H1 (cell line): ENCODE results near the gene WLS. TPM values are rescaled to one million over a fixed set of nuclear protein-coding genes. Genes with fewer than 3 reads are reported as not detected.

Source experiments
- CTCF ChIA-PET: fragments of 300-600 bp; sonication (Branson Sonifier 250); formaldehyde crosslinking; loops from one replicate; lab custom pipeline; 2021; ENCODE audit not compliant: partially characterized antibody; lab: Charles Lee
- POLR2A ChIA-PET: fragments of 300-600 bp; sonication (Branson Sonifier 250); formaldehyde crosslinking; loops from one replicate; lab custom pipeline; 2021; ENCODE audit warnings: inconsistent platforms; ENCODE audit not compliant: partially characterized antibody; lab: Charles Lee
- DNase-seq, 2 experiments: peaks; one replicate each; pipeline versions ENCODE4 v3.0.0 to v3.0.0-alpha.2; 2010 to 2022; ENCODE audit warnings: low spot score in 2 of 2, low read depth in 1 of 2, mixed read lengths in 1 of 2
- FAIRE-seq: peaks from 2 replicates; lab custom pipeline; 2011; peaks lifted over from hg19 to GRCh38; lab: Jason Lieb, UNC
- H2AFZ ChIP-seq: 2 replicates; pipeline ENCODE4 v1.8.1; 2012; ENCODE audit warnings: low read length, inconsistent platforms
- H2AK5ac ChIP-seq: 2 replicates; pipeline ENCODE4 v1.6.1; 2013; ENCODE audit warnings: low read depth, low read length
- H2BK120ac ChIP-seq: replicated peaks from 2 replicates; pipeline ENCODE3; 2013; ENCODE audit warnings: low read depth, low read length, inconsistent platforms
- H2BK12ac ChIP-seq: 2 replicates; pipeline ENCODE4 v1.6.1; 2013; ENCODE audit warnings: low read depth, low read length
- H2BK15ac ChIP-seq: 2 replicates; pipeline ENCODE4 v1.6.1; 2013; ENCODE audit warnings: low read length
- H2BK20ac ChIP-seq: 2 replicates; pipeline ENCODE4 v1.6.1; 2013; ENCODE audit warnings: low read length
- H2BK5ac ChIP-seq: 2 replicates; pipeline ENCODE4 v1.6.1; 2013; ENCODE audit warnings: low read depth, low read length
- H3K14ac ChIP-seq: 2 replicates; pipeline ENCODE4 v1.6.1; 2013; ENCODE audit warnings: inconsistent platforms; ENCODE audit not compliant: insufficient read length
- H3K18ac ChIP-seq: 2 replicates; pipeline ENCODE4 v1.6.1; 2013; ENCODE audit warnings: low read length; ENCODE audit errors: extremely low read depth
- H3K23ac ChIP-seq: 2 replicates; pipeline ENCODE4 v1.6.1; 2013; ENCODE audit warnings: inconsistent platforms; ENCODE audit not compliant: insufficient read length
- H3K23me2 ChIP-seq: 2 replicates; pipeline ENCODE4 v1.6.1; 2013; ENCODE audit warnings: low read depth, low read length
- H3K27ac ChIP-seq: 2 replicates; pipeline ENCODE4 v1.6.1; 2011; ENCODE audit warnings: low read depth, low read length, inconsistent platforms
- H3K27me3 ChIP-seq, 4 experiments: replicated peaks in 1 of 4; 1 replicate in 1 of 4; 2 replicates in 3 of 4; pipeline versions ENCODE4 v1.6.1 to v1.8.1; 2011 to 2013; ENCODE audit warnings: low read length in 3 of 4, mild to moderate bottlenecking in 3 of 4, inconsistent platforms in 2 of 4, mixed read lengths in 2 of 4, moderate library complexity in 1 of 4; ENCODE audit not compliant: control insufficient read depth in 3 of 4, insufficient read depth in 3 of 4; ENCODE audit errors: extremely low read depth in 1 of 4
- H3K36me3 ChIP-seq, 4 experiments: 2 replicates each; pipeline versions ENCODE4 v1.6.1 to v1.8.1; 2011 to 2013; ENCODE audit warnings: mild to moderate bottlenecking in 4 of 4, low read length in 3 of 4, moderate library complexity in 2 of 4, control low read depth in 1 of 4, inconsistent platforms in 1 of 4; ENCODE audit not compliant: insufficient read depth in 4 of 4, control insufficient read depth in 2 of 4
- H3K4ac ChIP-seq: replicated peaks from 2 replicates; pipeline ENCODE3; 2013; ENCODE audit warnings: low read length, low read depth, mixed read lengths, inconsistent platforms; ENCODE audit not compliant: insufficient read length
- H3K4me1 ChIP-seq, 4 experiments: replicated peaks in 1 of 4; 1 replicate in 1 of 4; 2 replicates in 3 of 4; pipeline versions ENCODE4 v1.6.1 to v1.8.1; 2011 to 2013; ENCODE audit warnings: low read length in 3 of 4, inconsistent platforms in 2 of 4, mixed read lengths in 1 of 4; ENCODE audit not compliant: insufficient read depth in 4 of 4, control insufficient read depth in 3 of 4
- H3K4me2 ChIP-seq, 2 experiments: 2 replicates each; pipeline versions ENCODE4 v1.6.1 to v1.8.1; 2011 to 2013; ENCODE audit warnings: low read depth in 2 of 2, low read length in 2 of 2, control low read depth in 1 of 2, inconsistent platforms in 1 of 2, mild to moderate bottlenecking in 1 of 2; ENCODE audit not compliant: insufficient read depth in 1 of 2
- H3K4me3 ChIP-seq, 4 experiments: fragments of 200-600, 300-600 bp in 1 of 4; sonication (generic), shearing (Covaris generic), sonication (Bioruptor Twin) in 1 of 4; 2 replicates each; pipeline versions ENCODE4 v1.5.1 to v1.8.1; 2011 to 2016; ENCODE audit warnings: low read length in 4 of 4, low read depth in 3 of 4, control low read depth in 2 of 4, inconsistent platforms in 2 of 4, mild to moderate bottlenecking in 2 of 4, mixed read lengths in 1 of 4, moderate library complexity in 1 of 4; ENCODE audit not compliant: insufficient read depth in 2 of 4; ENCODE audit errors: extremely low read depth in 1 of 4
- H3K56ac ChIP-seq: replicated peaks from 2 replicates; pipeline ENCODE3; 2013; ENCODE audit warnings: low read depth, mild to moderate bottlenecking, mixed read lengths, low read length, inconsistent platforms; ENCODE audit not compliant: insufficient read length
- H3K79me1 ChIP-seq: 2 replicates; pipeline ENCODE4 v1.6.1; 2013; ENCODE audit warnings: low read depth, low read length, control low read depth
- H3K79me2 ChIP-seq, 2 experiments: 2 replicates each; pipeline versions ENCODE4 v1.6.1 to v1.8.1; 2012 to 2013; ENCODE audit warnings: low read length in 2 of 2, mild to moderate bottlenecking in 2 of 2, inconsistent platforms in 1 of 2; ENCODE audit not compliant: insufficient read depth in 2 of 2, control insufficient read depth in 1 of 2
- H3K9ac ChIP-seq, 4 experiments: replicated peaks in 1 of 4; 1 replicate in 1 of 4; 2 replicates in 3 of 4; pipeline versions ENCODE4 v1.6.1 to v1.8.1; 2011 to 2013; ENCODE audit warnings: low read depth in 3 of 4, low read length in 3 of 4, control low read depth in 2 of 4, mild to moderate bottlenecking in 2 of 4, moderate library complexity in 2 of 4, inconsistent platforms in 1 of 4; ENCODE audit errors: extremely low read depth in 1 of 4
- H3K9me3 ChIP-seq, 2 experiments: 2 replicates each; pipeline versions ENCODE4 v1.6.1 to v1.8.1; 2012 to 2013; ENCODE audit warnings: mild to moderate bottlenecking in 2 of 2, moderate library complexity in 2 of 2, control low read depth in 1 of 2, inconsistent platforms in 1 of 2, low read depth in 1 of 2, low read length in 1 of 2, mixed read lengths in 1 of 2; ENCODE audit not compliant: insufficient read depth in 2 of 2
- H4K20me1 ChIP-seq, 2 experiments: replicated peaks in 1 of 2; 2 replicates each; pipeline versions ENCODE3 to v1.8.1; 2011 to 2013; ENCODE audit warnings: inconsistent platforms in 2 of 2, low read length in 2 of 2, mild to moderate bottlenecking in 1 of 2; ENCODE audit not compliant: insufficient read depth in 2 of 2, control insufficient read depth in 1 of 2
- H4K5ac ChIP-seq: 2 replicates; pipeline ENCODE4 v1.6.1; 2013; ENCODE audit warnings: low read length, low read depth, mixed read lengths, inconsistent platforms; ENCODE audit not compliant: insufficient read length
- H4K8ac ChIP-seq: 2 replicates; pipeline ENCODE4 v1.8.0; 2013; ENCODE audit warnings: mild to moderate bottlenecking, moderate library complexity, low read length, inconsistent platforms; ENCODE audit not compliant: insufficient read depth; ENCODE audit errors: extremely low read depth
- H4K91ac ChIP-seq: replicated peaks from 2 replicates; pipeline ENCODE3; 2013; ENCODE audit warnings: low read length, mixed read lengths, inconsistent platforms; ENCODE audit not compliant: insufficient read length
- WGBS, 2 experiments: shearing (Covaris generic) in 1 of 2; methylation state at CpG; one replicate each; pipeline versions ENCODE4 v1.1.6 to v1.1.7; 2013 to 2015; ENCODE audit warnings: low lambda C conversion rate in 2 of 2, mixed read lengths in 2 of 2, inconsistent platforms in 1 of 2, low coverage in 1 of 2, missing lambda C conversion rate in 1 of 2; ENCODE audit not compliant: insufficient replicate concordance in 2 of 2, insufficient coverage in 1 of 2, insufficient read length in 1 of 2; ENCODE audit errors: extremely low coverage in 1 of 2, missing lambda C conversion rate in 1 of 2; 5-methylcytosine and 5-hydroxymethylcytosine counted together
- polyA plus RNA-seq, 7 experiments: library from polyadenylated mRNA; depleted of rRNA in 3 of 7; stranded (reverse) in 5 of 7; unstranded in 2 of 7; fragments of >200 nt in 5 of 7; fragments of 200-250 nt in 2 of 7; gene quantifications; 1 replicate in 5 of 7; 2 replicates in 1 of 7; 4 replicates in 1 of 7; pipeline versions ENCODE4 v1.2.1 to v1.2.3, GENCODE V29; 2011 to 2013; ENCODE audit warnings: missing spikeins in 2 of 7, mixed read lengths in 2 of 7
- total RNA-seq: library from RNA; stranded (reverse); fragmentation: NEBNext Ultra II Directional; extraction: Animal tissue kit (Norgen Biotek cat#: 25700); gene quantifications from 2 replicates; pipeline ENCODE4 v1.2.1, GENCODE V29; 2021

WLS gene
- total and polyA plus RNA-seq, 2 of the 8 experiments (the other 6 are each of a cell fraction or from before 2014, with no cell fraction given) = 1.2 to 2.7 TPM

DNA sequence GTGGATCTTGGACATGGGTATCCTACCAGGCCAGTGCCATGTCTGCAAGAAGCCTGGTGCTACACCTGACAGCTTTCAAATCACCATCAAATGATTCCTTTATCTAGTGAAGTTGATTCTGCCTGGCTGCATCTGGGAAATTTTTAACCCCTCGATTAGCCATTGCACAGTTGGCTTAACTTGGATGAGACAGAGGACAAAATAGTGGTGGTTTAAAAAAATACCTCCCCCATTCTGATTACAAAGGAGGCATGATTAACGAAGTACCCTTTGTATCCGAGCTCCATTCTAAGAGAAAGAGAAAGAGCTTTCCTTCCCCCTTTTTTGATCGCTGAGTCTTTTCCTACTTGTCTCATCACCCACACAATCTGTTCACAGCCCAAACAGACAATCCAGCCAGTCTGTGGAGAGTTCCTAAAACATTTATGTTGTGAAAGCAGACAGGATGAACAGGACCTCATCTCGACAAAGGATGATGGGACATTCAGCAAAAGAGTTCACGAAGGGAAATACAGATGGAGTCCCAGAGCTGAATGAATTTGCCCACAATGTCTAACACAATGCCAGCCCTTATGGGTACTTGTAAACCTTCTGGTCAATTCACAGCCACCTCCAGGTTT is 20.5 kb downstream of the WLS start:
- Histone ChIP-seq H3K27me3 (no peaks in the 10 kb centered on the region), H3K4ac (no peak overlapping the region), H2BK120ac (no peak overlapping the region), H2AFZ (no peak overlapping the region), H4K5ac (no peak overlapping the region), H3K18ac (no peak overlapping the region), H2AK5ac (no peak overlapping the region), H4K8ac (no peak overlapping the region), H3K4me2 (no peak overlapping the region), H2BK20ac (no peak overlapping the region), H3K4me1 (no peaks in the 10 kb centered on the region), H2BK12ac (no peak overlapping the region), H4K20me1 (no peaks in the 10 kb centered on the region), H3K36me3 (no peaks in the 10 kb centered on the region), H3K79me2 (no peaks in the 10 kb centered on the region), H3K79me1 (no peaks in the 10 kb centered on the region), H3K23me2 (no peaks in the 10 kb centered on the region; the same call in 1 of the 2 replicates), H3K27ac (no peak overlapping the region), H2BK15ac (no peak overlapping the region), H2BK5ac (no peak overlapping the region), H4K91ac (no peak overlapping the region), H3K14ac (no peak overlapping the region), H3K23ac (no peak overlapping the region), H3K9ac (no peak overlapping the region), H3K4me3 (no peak overlapping the region), H3K56ac (no peak overlapping the region), H3K9me3 (no peaks in the 10 kb centered on the region)
- CTCF ChIA-PET = interaction anchor here (1.0 kb wide), 2 partner anchors 38 to 390 kb away, joined by 3 read pairs; no protein-coding TSS in a partner anchor
- DNase-seq = no peak
- FAIRE-seq = no peak
- 90% methylated on average over 6 of the region's 6 CpGs; no CpG with 5 or more reads in 1 of the 2 experiments for WGBS, 2 experiments
- POLR2A ChIA-PET = no interaction called here
